ENCODE measurements around the gene CD1B. TPM values are rescaled to one million over a fixed set of nuclear protein-coding genes. Genes with fewer than 3 reads are reported as not detected.

CD1B gene
- total and polyA plus RNA-seq, 9 of the 15 experiments (the other 6 are each of a cell fraction or from before 2014, with no cell fraction given): not detected

GRCh38 chr1:158290321-158290844, 40.9 kb downstream of the CD1B start:
- Histone ChIP-seq H3K27ac (ENCODE audit: extremely low read depth, low read depth, low read length) (no peak overlapping the region), H3K4me3 (no peak overlapping the region), H3K4me1 (replicated peaks in 1 of 2; ENCODE audit: control insufficient read depth in 2 of 2, insufficient read depth in 2 of 2, low read length in 2 of 2) (no peaks in the 10 kb centered on the region), H2AFZ (ENCODE audit: low read depth, low read length) (no peak overlapping the region), H3K27me3 (ENCODE audit: control insufficient read depth in 2 of 2, insufficient read depth in 2 of 2, low read length in 2 of 2) (no peaks in the 10 kb centered on the region), H3K4me2 (ENCODE audit: insufficient read depth, low read length) (no peak overlapping the region), H3K79me2 (ENCODE audit: control insufficient read depth, insufficient read depth, low read length) (no peaks in the 10 kb centered on the region), H3K9me3 (replicated peaks; ENCODE audit: control insufficient read depth, insufficient read depth, low read depth, low read length) (no peaks in the 10 kb centered on the region), H3K36me3 (ENCODE audit: control insufficient read depth, insufficient read depth, low read length) (no peaks in the 10 kb centered on the region), H3K9ac (ENCODE audit: insufficient read depth in 1 of 2, low read depth in 2 of 2, low read length in 2 of 2) (no peak overlapping the region), H4K20me1 (replicated peaks; ENCODE audit: control insufficient read depth, insufficient read depth, low read length) (no peaks in the 10 kb centered on the region), H3K9me1 (ENCODE audit: control insufficient read depth, insufficient read depth, low read length) (no peaks in the 10 kb centered on the region)
- no TSS peak for BruUV-seq (replicated peaks)
- no peak for DNase-seq (ENCODE audit: extremely low read depth in 1 of 4, low spot score in 3 of 4)
- ChIA-PET CTCF (ENCODE audit: low intra/inter-chr PET ratio) (no interaction called here), POLR2A (no interaction called here)
- FAIRE-seq: no peak
- ATAC-seq: no peak
- in situ Hi-C loops (cut with MboI): no loop called here
- WGBS (ENCODE audit: insufficient coverage, low coverage, missing lambda C conversion rate): 1% methylated on average over 5 of the region's 5 CpGs
- intact Hi-C loops (cut with micrococcal nuclease): no loop called here
- TF ChIP-seq ZNF764 (CRISPR knock-in tag; IDR thresholded peaks at IDR 0.05; ENCODE audit: low read depth): no peak
- TF ChIP-seq ETS1 (conservative IDR thresholded peaks at IDR 0.05; ENCODE audit: control insufficient read depth, low read depth, low read length): no peak
- TF ChIP-seq AFF4 (CRISPR knock-in tag; IDR thresholded peaks at IDR 0.05): no peak

All from K562 (cell line).